ENCODE data around the gene MAGI2. TPM values are rescaled to one million over a fixed set of nuclear protein-coding genes. Genes with fewer than 3 reads are reported as not detected.
"Not testable (repeated sequence)": the region's sequence is repeated elsewhere in the genome, so short reads cannot be mapped to it uniquely, and the experiment has no call there.

MAGI2 gene
- total RNA-seq, 2 donors from 2014 or later = 10.3 to 19.2 TPM

- 92% methylated on average over 3 of the region's 3 CpGs; no CpG with 5 or more reads in 1 of the 2 experiments for WGBS, 2 experiments (ENCODE audit: insufficient coverage in 1 of 2, insufficient read length in 1 of 2)
- no peaks in the 10 kb centered on the region for H3K36me3 ChIP-seq (ENCODE audit: control insufficient read depth, insufficient read depth, low read length)
- Mint-ChIP-seq H3K4me1 (no peaks in the 10 kb centered on the region), H3K27me3 (ENCODE audit: insufficient read depth) (no peaks in the 10 kb centered on the region), H3K36me3 (ENCODE audit: low read depth) (no peaks in the 10 kb centered on the region), H3K9me3 (peaks cover 4% of the 10 kb centered on the region), H3K27ac (no peak overlapping the region), H3K4me3 (no peak overlapping the region)
- H3K27me3 ChIP-seq (ENCODE audit: control insufficient read depth, insufficient read depth, low read length, poor library complexity, severe bottlenecking) = no peaks in the 10 kb centered on the region
- H3K9ac ChIP-seq (ENCODE audit: extremely low read depth, low read length, poor library complexity, severe bottlenecking) = no peak overlapping the region
- H3K4me1 ChIP-seq (ENCODE audit: control insufficient read depth, insufficient read depth, low read length) = no peaks in the 10 kb centered on the region
- no peak for DNase-seq
- H3K9me3 ChIP-seq (ENCODE audit: control insufficient read depth, low read length) = no peaks in the 10 kb centered on the region
- no peak overlapping the region for H3K4me3 ChIP-seq (ENCODE audit: low read length)
- H3K27ac ChIP-seq (ENCODE audit: low read depth, low read length) = no peak overlapping the region
- no peak for TF ChIP-seq CTCF (conservative IDR thresholded peaks at IDR 0.05)
Observed at GRCh38 chr7:78002021-78002420, 1451.4 kb downstream of the MAGI2 start.

- not testable (repeated sequence) for H3K4me3 Mint-ChIP-seq; H3K9me3 ChIP-seq (ENCODE audit: control insufficient read depth, low read length); H3K4me3 ChIP-seq (ENCODE audit: low read length); H3K27ac ChIP-seq (ENCODE audit: low read depth, low read length); H3K9me3 Mint-ChIP-seq; H3K36me3 Mint-ChIP-seq (ENCODE audit: low read depth); DNase-seq; H3K36me3 ChIP-seq (ENCODE audit: control insufficient read depth, insufficient read depth, low read length); H3K27me3 Mint-ChIP-seq (ENCODE audit: insufficient read depth); H3K27me3 ChIP-seq (ENCODE audit: control insufficient read depth, insufficient read depth, low read length, poor library complexity, severe bottlenecking); H3K4me1 Mint-ChIP-seq; H3K27ac Mint-ChIP-seq; H3K9ac ChIP-seq (ENCODE audit: extremely low read depth, low read length, poor library complexity, severe bottlenecking); H3K4me1 ChIP-seq (ENCODE audit: control insufficient read depth, insufficient read depth, low read length)
- WGBS, 2 experiments (ENCODE audit: insufficient coverage in 1 of 2, insufficient read length in 1 of 2) = 56 to 58% methylated on average over 3 of the region's 3 CpGs
Observed at GRCh38 chr7:77999168-77999567, 1454.3 kb downstream of the MAGI2 start.

GRCh38 chr7:77995717-77996116, 1457.8 kb downstream of the MAGI2 start:
- no peak overlapping the region for H3K9ac ChIP-seq (ENCODE audit: extremely low read depth, low read length, poor library complexity, severe bottlenecking)
- no peaks in the 10 kb centered on the region for H3K27me3 ChIP-seq (ENCODE audit: control insufficient read depth, insufficient read depth, low read length, poor library complexity, severe bottlenecking)
- H3K9me3 ChIP-seq (ENCODE audit: control insufficient read depth, low read length) = no peaks in the 10 kb centered on the region
- Mint-ChIP-seq H3K27me3 (ENCODE audit: insufficient read depth) (no peaks in the 10 kb centered on the region), H3K4me3 (no peak overlapping the region), H3K36me3 (ENCODE audit: low read depth) (no peaks in the 10 kb centered on the region), H3K27ac (no peak overlapping the region), H3K9me3 (peaks cover 4% of the 10 kb centered on the region), H3K4me1 (peaks cover 8% of the 10 kb centered on the region)
- no peaks in the 10 kb centered on the region for H3K4me1 ChIP-seq (ENCODE audit: control insufficient read depth, insufficient read depth, low read length)
- 61 to 70% methylated on average over 4 to 6 of the region's 6 CpGs for WGBS, 2 experiments (ENCODE audit: insufficient coverage in 1 of 2, insufficient read length in 1 of 2)
- DNase-seq = peak; percentile 83
- no peak overlapping the region for H3K27ac ChIP-seq (ENCODE audit: low read depth, low read length)
- no peak overlapping the region for H3K4me3 ChIP-seq (ENCODE audit: low read length)
- H3K36me3 ChIP-seq (ENCODE audit: control insufficient read depth, insufficient read depth, low read length) = no peaks in the 10 kb centered on the region
- TF ChIP-seq CTCF (conservative IDR thresholded peaks at IDR 0.05) = peak; percentile 79

- peaks cover 9% of the 10 kb centered on the region for H3K9me3 Mint-ChIP-seq
- Histone ChIP-seq H3K27ac (ENCODE audit: low read depth, low read length) (no peak overlapping the region), H3K4me1 (ENCODE audit: control insufficient read depth, insufficient read depth, low read length) (peaks cover 4% of the 10 kb centered on the region), H3K27me3 (ENCODE audit: control insufficient read depth, insufficient read depth, low read length, poor library complexity, severe bottlenecking) (no peaks in the 10 kb centered on the region), H3K4me3 (ENCODE audit: low read length) (no peak overlapping the region), H3K9me3 (ENCODE audit: control insufficient read depth, low read length) (peaks cover 10% of the 10 kb centered on the region), H3K9ac (ENCODE audit: extremely low read depth, low read length, poor library complexity, severe bottlenecking) (no peak overlapping the region), H3K36me3 (ENCODE audit: control insufficient read depth, insufficient read depth, low read length) (no peaks in the 10 kb centered on the region)
- peaks cover 19% of the 10 kb centered on the region for H3K4me1 Mint-ChIP-seq
- no peaks in the 10 kb centered on the region for H3K36me3 Mint-ChIP-seq (ENCODE audit: low read depth)
- 93 to 94% methylated on average over 3 of the region's 3 CpGs for WGBS, 2 experiments (ENCODE audit: insufficient coverage in 1 of 2, insufficient read length in 1 of 2)
- H3K4me3 Mint-ChIP-seq = no peak overlapping the region
- H3K27ac Mint-ChIP-seq = no peak overlapping the region
- TF ChIP-seq CTCF (conservative IDR thresholded peaks at IDR 0.05) = no peak
- DNase-seq = no peak
- H3K27me3 Mint-ChIP-seq (ENCODE audit: insufficient read depth) = no peaks in the 10 kb centered on the region
Observed at GRCh38 chr7:77993838-77994237, 1459.6 kb downstream of the MAGI2 start.
